Activated T-cell treated with anti-CD3 and anti-CD28 coated beads for 24 hours (primary cell): ENCODE measurements around the gene TMA16.
A peak's percentile ranks its signal among the peaks of the same experiment; 100 is the strongest.
"Not testable (repeated sequence)": the region's sequence is repeated elsewhere in the genome, so short reads cannot be mapped to it uniquely, and the experiment has no call there.

Experiments used
- DNase-seq: peaks from one replicate; pipeline ENCODE4 v3.0.0-alpha.2; 2020; ENCODE audit warnings: low read depth

The TMA16 gene

DNA sequence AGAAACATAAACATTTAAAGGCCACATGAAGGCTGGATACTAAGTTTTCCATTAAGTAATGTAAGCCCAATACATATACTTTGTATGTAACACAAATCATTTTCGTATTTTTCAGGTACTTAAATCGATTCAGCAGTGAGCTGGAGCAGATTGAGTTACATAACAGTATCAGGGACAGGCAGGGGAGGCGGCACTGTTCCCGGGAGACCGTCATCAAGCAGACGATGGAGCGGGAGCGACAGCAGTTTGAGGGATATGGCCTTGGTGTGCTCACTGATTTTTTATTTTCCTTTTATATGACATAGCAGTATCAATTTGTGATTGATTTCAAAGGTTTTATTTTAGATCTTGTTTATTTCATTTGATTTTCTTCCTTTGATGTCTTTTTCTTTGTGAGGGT, 20.7 kb downstream of the TMA16 start:
- no peak for DNase-seq

DNA sequence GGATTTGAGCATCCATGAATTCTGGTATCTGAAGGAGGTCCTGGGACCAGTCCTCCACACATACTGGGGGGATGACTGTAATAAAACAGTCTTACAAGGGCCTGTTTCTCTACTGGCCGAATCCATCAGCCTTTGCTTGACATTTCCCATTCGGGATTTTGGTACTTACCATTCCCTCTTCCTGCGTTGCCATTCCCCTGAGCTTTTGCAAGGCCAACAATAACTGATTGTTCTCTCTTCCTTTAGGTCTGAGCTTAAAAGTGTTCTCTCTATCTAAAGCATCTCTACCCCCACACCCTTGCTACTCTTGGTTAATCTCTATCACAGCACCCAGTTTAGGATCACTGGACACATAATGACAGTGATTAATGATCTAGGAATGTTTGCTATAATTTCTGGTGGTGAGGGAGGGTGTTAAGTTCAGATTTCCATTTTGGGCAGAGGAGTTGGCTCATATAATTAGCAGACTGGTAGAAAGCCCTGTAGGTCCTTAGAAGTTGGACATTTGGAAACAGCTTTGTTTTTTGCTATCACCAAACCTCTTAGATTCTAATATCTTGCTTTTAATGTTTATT, 29.4 kb downstream of the TMA16 start:
- no peak for DNase-seq

DNA sequence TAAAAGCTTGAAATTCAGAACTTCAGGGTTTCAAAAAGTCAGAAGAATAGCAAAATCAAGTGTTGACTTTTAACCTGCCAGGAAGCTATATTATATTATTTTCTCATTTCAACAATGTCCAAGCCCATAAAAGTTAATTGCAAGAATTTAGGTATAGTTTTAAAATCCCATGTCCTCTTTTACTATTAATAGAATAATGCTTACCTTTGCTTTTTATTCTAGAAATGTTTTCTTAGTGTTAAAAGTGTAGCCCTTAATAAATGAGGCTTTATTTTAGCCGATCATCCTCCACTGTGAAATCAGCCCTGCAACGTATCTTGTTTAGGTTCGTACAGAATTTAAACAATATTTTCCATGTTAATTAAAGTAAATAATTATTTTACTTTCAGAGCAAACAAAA, 31.5 kb downstream of the TMA16 start:
- DNase-seq: no peak

DNA sequence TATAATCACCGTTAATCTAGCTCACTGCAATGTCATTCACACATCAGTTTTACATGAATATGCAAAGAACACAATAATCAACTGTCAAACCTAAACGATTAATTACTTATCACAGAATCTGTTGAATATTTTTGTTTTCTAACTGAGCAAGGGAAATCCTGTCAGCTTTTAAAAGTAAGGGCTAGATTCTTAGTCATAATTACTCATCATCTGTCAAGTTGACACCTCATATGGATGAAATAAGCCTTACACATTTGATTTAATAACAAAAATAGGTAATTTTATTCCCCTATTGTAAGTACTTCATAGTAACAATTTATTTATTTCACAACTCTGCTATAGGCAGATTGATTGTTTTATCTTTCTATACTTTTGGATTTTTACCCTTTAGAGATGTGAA, 32.7 kb downstream of the TMA16 start:
- DNase-seq: no peak

DNA sequence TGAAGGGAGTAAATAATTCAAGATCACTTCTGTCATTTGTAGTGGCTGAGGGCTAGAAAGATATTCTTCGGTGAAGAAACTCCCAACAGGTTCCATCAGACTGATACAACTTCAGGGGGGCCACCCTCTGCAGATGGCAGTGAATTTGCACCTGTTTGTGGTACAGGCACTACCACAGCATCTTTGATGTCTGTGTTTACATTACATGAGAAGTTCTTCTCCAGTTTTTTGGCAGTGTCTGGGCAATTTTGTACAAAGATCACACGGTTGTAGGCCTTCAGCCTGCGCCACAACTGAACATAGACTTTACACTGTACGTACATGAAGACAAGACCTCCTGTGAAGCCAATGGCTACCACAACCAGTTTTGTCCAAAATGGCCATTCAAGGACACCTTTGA, 34.2 kb downstream of the TMA16 start:
- DNase-seq: no peak

DNA sequence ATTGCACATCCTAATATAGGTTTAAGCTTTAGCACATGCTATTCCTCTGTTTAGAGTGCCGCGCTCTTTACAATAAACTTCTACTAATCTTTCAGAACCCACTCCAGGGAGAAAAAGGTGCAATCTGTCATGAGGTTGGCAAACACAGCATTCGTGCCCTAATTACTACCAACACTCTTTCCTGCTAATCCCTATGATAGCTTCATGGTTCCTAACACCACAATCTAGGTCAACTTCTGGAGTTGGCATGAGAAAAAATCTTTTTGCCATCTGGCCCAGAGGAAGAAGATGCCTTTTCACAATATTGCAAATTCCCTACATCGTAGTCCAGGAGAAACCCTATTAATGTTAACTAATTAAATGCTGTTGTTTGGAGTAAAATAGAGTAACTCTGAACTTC, 39.6 kb downstream of the TMA16 start:
- no peak for DNase-seq

DNA sequence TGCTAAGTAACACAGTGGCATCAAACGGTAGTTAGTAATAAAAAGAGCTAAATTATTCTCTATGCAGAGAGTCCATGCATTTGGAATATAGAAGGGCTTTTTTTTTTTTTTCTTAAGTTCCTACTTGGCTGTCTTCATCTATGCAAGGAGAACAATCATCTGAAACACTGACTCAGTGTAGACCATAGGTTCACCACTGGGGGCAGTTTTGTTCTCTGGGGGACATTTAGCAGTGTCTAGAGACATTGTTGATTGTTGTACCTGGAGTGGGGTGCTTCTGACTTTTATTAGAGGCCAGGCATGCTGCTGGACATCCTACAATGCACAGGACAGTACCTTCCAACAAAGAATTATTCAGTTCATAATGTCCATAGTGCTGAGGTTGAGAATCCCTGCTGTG, 41.2 kb downstream of the TMA16 start:
- no peak for DNase-seq

DNA sequence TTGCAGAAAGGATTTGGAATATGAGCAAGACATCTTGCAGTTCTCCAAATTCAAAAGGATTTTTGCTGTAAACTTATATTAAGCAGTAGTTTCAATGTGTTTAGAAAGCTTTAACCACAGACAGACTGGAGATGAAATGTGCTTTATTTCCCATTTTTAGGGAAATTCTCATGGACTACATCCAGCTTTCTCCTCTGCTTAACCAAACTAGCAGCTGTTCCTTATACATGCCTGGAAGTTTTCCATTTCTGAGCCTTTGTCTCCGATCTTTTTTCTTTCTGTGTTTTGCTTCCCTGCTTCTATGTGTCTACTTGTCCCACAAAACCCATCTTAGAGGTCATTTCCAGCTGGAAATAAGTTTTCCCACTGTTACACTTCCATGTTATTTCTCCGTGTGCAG, 41.6 kb downstream of the TMA16 start:
- DNase-seq: no peak

DNA sequence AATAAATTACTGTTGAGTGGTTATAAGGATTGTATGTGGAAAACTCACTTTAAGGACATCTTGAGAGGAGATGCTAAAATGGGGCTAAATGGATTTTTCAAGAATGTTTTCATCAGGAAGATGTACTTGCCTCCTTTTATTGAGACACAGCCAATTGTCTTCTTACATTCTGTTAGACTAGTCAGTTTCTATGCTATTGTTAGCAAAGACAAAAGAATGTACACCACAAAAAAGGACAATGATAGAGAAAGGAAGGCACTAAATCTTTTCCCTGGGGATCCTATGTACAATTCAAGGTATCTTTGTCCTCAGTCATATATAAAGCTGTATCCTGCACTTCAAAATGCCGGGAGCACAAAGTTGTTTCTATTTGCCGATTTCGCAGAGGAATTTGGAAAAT, 42.6 kb downstream of the TMA16 start:
- DNase-seq: no peak

DNA sequence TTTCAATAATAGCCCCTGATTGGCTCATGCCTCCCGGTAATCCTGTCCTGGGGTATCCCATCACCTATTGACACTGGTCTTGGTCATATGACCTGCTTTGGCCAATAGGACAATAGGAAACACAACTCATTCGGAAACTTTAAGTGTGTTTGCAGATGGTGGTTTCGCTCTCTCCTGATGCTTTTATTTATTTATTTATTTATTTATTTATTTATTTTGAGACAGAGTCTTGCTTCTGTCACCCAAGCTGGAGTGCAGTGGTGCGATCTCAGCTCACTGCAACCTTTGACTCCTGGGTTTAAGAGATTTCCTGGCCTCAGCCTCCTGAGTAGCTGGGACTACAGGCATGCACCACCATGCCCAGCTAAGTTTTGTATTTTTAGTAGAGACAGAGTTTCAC, 44.3 kb downstream of the TMA16 start:
- not testable (repeated sequence) for DNase-seq

DNA sequence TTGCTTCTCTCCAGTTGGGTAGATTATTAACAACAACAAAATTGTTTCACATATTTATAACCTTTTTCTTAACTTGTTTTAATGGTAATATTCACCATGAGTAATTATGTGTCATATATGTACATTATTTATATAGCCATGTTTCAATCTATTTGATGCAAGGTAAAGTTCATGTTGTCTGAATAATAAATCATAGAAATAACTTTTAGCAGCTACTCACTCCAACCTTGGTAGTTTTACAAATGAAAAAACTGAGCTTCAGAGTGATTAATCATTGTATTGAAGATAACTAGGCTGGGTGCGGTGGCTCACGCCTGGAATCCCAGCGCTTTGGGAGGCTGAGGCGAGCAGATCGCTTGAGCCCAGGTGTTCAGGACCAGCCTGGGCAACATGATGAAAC, 46.0 kb downstream of the TMA16 start:
- DNase-seq: no peak

DNA sequence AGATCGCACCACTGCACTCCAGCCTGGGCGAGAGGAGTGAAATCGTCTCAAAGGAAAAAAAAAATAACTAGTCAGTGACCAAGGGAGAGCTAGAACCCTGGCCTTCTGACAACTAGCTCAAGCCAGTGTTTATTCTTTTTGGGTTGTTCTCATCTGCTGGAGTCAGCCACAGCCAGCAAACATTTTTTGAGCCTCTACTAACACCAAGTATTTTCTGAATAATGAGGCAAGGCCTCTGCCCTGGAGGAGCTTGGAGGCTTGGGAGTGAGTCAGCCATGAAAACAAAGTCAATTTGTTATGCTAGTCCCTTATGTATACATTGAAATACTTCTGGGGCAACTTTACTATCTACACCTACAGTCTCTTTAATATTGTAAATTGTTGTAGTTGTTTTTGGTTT, 46.5 kb downstream of the TMA16 start:
- no peak for DNase-seq

DNA sequence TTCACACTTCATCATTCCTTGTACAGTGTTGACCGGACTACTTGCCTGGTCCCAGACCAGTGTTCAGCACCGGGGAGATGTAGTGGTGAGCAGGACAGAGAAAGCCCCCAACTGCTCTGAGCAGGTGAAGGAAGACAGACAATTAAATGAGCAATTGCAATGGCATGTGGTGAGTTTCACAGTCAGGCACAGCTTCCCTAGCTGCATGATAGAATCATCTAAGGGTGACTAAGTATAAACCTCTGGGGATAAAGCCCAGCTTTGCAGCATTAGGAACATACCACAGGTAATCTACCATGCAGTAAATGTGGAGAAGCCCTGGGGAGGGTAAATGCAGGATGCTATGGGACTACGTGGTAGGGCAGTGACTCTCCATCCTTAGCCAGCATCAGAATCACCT, 47.8 kb downstream of the TMA16 start:
- DNase-seq: no peak

DNA sequence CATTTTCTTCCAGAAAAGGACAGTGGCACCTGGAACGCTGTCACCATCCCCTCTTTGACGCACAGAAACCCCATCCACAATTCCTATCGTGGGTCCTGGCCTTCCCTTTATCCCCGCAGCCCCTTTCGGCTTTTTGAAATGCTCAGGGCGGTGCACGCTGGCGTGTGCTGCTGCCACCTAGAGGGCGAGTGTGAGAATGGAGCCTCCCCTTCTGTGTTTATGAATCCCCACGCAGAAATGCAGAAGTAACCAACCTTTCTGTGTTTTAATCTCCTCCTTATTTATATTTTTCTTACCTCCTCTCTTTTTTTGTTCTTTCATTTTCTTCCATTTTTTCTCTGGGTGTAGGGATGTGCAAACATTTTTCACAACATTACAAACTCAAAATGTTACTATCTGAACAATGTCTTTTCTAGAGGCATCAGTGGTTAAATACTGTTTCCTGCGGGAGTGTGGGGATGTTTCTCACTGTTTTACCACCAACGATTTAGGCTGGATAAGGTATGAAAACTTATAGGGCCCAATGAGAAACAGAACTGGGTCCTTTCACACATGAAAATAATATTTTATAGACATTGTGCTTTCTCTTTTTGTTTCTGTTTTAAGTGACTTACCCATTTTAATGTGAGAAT, 50.0 kb downstream of the TMA16 start:
- peak; percentile 39 for DNase-seq

DNA sequence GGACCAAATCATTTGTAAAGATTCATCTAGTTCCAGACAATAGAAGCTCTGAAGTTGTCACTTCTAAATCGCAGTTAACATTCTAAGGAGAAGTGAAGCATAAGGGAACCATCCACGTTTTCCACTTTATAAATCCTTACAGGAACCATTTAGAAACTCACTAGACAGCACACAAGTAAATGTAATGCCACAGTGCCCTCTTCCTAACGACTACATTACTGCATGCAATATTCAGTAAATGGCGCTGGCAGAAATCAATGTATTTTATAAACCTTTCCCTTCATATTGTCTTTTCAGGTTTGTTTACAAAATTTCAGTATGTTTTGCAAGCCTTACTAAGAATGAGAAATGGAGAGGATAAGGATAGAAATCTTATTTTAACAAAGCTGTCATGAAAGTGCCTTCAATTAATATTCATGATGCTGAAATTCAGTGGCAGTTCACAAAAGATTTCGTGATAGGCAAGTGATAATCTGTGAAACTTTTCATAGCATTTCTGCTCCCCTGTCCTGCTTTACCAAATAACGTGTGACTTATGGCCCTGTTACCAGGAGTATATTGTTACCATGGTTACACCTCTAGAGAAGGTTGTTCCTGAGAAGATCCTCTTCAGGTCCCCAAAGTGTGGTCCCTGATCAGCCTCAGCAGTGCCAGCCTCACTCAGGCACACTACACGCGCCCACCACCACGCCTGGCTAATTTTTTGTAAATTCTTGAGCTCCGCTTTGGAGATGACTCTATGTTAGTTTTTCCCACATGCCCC, 54.2 kb downstream of the TMA16 start:
- DNase-seq: no peak

DNA sequence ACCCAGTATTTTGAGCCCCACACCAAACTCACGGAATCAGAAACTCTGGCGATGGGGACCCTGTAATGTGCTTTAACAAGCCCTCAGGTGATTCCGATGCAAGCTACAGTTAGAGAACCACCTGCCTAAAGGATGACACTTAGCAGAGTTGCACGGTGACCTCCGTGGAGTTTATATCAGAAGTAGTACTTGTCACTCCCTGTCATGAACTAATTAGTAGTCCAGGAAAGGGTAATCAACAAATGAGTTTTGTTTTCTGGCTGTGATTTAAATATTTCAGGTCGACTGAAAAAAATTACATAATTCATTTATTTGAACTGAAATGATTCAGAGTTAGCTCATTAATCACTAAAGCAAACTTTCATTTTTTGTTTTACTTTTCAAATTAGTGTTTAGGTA, 56.4 kb downstream of the TMA16 start:
- DNase-seq: no peak

DNA sequence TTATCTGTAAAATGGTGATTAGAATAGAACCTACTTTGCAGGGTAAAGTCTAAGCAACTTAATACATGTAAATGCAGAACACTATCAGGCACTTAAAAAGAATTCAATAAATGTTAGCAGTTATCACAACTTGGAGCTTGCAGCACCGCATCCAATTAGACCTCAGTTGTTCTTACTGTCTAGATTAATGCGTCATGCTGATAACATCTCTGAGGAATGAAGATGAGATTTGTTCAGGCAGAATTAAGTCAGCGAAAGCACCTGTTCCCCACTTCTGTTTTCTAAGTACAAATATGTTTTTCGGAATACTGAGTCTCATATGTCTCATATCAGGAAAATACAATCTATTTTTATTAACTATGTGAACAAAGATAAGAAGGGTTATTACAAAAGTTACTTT, 58.7 kb downstream of the TMA16 start:
- no peak for DNase-seq

DNA sequence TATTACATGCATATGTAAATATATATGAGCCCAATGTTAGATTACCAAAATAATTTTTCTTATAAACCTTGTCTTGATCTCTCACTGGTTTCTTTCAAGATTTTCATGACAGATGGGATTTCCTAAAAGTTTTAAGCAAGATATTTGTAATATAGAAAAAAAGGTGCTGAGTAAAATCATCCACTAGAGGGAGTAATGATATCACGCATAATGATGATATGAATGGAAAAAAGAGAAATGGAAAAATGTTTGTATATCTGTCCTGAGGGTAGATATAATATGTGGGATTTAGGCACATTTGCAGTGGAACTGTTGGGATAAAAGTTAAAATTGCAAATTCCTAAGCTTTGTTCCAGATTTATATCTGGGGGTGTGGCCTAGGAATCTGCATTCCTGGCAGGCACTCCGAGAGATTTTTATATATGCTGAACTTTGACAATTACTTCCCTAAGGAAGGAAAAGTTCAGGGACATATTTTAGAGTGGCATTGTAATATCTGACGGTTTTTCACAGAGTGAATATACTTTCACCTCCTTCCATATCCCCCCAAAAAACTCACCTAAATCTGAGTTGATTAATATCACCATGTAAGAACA, 60.5 kb downstream of the TMA16 start:
- DNase-seq: no peak

DNA sequence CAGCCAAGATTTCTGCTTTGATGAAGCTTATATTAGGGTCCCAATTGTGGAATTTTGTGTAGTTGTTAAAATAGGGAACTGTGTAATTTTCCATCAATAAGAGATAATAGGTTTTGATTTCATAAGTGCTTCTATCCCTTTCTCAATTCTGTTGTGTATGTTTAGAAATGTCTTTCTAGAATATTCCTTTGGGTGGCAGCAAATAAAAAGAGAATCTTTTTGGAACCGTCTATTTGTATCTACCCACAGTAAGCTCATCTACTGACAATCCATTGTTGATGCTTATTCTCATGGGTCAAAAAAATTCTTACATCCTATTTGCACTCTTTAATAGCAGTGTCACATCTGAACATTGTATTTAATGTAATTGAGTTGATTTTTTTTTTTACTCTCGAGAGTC, 61.7 kb downstream of the TMA16 start:
- no peak for DNase-seq

DNA sequence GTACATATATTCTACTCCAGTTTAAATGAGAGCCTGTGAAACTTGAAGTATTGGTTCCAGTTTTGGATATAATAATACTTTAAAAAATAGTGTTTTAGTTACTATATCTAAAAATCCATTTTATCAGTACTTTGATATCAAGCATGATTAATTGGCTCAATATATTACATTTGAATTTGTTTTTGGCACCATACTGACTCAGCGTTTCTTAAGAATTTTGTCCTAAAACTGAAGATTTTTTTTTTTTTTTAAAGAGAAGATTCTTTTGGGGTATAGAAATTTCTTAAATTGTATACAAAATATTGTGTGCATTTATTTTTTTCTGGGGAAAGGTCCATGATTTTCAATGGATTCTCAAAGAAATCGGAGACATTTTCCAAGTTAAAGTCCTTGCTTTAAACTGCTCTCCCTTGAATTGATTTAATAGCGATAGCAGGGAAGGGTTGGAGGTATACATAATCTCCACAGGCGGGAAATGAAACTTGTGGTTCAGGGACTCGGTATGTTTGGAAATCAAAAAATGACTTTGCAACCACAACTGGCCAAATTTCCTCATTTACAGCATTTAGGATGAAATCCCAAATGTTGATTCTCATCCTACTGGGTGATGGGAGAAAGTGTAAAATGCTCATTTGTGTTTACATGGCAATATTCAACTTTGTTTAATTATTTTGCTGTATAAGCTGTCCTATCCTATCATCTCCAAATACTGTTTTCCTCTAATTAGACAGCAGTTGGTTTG, 62.3 kb downstream of the TMA16 start:
- no peak for DNase-seq

DNA sequence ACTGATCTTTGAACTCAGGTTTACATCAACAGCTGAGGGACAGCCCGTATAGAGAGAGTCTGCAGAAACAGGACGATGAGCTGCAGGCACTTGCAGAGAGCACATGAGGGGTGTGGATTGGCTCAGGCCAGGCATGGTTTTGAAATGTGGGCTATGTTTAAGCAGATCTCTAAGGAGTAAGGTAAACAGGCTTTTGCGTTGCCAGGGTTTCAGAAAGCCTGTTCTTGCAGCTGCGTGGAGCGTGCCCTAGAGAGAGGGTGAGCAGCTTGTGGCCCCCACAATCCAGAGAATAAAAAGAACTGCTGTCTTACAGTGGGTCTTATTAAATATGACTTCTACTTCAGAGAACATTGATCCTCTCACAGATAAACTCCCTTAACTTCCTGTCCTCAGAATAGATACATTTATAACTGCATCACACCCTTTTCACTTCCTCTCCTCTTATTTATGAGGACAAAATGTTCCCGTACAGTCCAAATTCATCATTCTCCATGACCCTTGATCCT, 64.1 kb downstream of the TMA16 start:
- DNase-seq: no peak

DNA sequence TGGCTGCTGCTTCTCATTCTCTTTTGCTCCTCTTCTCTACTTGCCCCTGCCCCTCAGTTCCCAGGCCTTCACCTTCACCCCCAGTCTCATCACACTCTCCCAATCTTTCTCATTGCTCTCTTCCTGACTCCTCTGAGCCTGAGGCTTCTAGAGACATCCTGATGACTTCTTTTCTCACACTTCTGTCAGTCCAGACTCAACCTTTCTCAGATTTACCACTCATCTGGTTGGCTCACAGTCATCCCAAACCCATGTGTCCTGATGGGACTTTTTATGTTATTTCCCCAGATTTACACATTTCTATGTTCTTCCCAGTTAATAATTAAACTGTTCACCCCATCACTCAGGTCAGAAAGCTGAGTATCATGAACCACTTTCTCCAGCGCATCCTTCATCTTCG, 68.0 kb downstream of the TMA16 start:
- DNase-seq: no peak
